ENCODE data around the gene EPOP.
"Not testable (repeated sequence)": the region's sequence is repeated elsewhere in the genome, so short reads cannot be mapped to it uniquely, and the experiment has no call there.

EPOP gene

DNA sequence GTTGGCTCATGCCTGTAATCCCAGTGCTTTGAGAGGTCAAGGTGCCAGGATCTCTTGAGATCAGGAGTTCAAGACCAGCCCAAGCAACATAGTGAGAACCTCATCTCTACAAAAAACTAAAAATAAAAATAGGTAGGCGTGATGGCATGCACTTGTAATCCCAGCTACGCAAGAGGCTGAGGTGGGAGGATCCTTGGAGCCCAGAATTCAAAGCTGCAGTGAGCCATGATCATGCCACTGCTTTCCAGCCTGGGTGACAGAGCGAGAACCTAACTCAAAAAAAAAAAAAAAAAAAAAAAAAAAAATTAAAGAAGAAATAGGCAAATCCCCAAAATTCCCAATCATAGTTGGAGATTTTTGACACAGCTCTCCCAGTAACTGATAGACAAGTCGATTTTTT, 36.8 kb downstream of the EPOP start:
- POLR2A ChIA-PET (ENCODE audit: low non-redundant PET), result no interaction called here
- CTCF ChIA-PET, result no interaction called here
- H3K27ac ChIP-seq, result no peak overlapping the region
- TF ChIP-seq, protein P1, sequence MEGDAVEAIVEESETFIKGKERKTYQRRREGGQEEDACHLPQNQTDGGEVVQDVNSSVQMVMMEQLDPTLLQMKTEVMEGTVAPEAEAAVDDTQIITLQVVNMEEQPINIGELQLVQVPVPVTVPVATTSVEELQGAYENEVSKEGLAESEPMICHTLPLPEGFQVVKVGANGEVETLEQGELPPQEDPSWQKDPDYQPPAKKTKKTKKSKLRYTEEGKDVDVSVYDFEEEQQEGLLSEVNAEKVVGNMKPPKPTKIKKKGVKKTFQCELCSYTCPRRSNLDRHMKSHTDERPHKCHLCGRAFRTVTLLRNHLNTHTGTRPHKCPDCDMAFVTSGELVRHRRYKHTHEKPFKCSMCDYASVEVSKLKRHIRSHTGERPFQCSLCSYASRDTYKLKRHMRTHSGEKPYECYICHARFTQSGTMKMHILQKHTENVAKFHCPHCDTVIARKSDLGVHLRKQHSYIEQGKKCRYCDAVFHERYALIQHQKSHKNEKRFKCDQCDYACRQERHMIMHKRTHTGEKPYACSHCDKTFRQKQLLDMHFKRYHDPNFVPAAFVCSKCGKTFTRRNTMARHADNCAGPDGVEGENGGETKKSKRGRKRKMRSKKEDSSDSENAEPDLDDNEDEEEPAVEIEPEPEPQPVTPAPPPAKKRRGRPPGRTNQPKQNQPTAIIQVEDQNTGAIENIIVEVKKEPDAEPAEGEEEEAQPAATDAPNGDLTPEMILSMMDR (conservative IDR thresholded peaks at IDR 0.05; ENCODE audit: low read depth), result no peak
- DNase-seq (ENCODE audit: low spot score), result no peak

DNA sequence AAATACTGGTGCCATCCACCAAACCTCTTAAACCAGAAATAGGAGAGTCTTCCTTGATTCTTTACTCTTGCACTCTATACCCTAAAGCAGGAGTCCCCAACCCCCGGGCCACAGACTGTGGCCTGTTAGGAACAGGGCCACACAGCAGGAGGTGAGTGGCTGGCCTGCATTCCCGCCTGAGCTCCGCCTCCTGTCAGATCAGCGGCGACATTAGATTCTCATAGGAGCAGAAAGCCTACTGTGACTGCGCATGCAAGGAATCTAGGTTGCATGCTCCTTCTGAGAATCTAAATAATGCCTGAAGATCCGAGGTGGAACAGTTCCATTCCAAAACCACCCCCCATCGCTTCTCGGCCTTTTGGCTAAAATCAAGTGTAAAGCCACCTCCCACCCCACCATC, 38.7 kb downstream of the EPOP start:
- POLR2A ChIA-PET (ENCODE audit: low non-redundant PET), result no interaction called here
- DNase-seq (ENCODE audit: low spot score), result no peak
- CTCF ChIA-PET, result no interaction called here
- no peak overlapping the region for H3K27ac ChIP-seq
- TF ChIP-seq, protein P1 (conservative IDR thresholded peaks at IDR 0.05; ENCODE audit: low read depth), result no peak

DNA sequence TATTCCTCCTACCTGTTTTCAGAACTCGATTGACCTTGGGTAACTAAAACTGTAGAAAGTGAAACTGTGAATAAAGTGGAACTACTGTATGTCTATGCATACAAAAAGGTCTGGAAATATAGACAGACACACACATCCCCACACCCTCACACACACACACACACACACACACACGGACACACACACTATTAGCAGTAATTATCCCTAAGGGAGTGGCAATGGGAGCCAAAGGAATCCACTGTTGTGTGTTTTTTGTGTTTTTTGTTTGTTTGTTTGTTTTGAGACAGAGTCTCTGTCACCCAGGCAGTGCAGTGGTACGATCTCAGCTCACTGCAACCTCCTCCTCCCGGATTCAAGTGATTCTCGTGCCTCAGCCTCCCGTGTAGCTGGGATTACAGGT, 42.4 kb downstream of the EPOP start:
- TF ChIP-seq, protein P1 (conservative IDR thresholded peaks at IDR 0.05; ENCODE audit: low read depth), result no peak
- ChIA-PET POLR2A (ENCODE audit: low non-redundant PET) (no interaction called here), CTCF (no interaction called here)
- no peak for DNase-seq (ENCODE audit: low spot score)
- H3K27ac ChIP-seq, result no peak overlapping the region

DNA sequence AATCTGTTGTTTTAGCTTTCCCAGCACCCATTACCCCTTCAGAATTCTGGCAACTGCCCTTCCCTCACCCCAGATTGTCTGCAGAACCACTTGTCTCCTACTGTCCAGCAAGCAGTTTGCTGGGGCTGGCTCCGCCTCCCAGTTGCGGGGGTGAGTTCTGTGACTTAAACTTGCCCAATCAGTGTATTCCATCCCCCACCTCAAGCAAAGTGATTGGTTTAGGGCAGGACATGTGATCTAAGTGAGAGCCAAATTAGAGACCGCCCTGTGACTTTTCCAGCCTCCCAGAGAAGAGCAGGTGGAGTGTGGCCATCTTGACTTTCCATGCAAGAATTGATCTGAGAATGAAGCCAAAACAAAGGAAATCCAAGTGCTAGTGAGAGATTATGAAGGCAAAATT, 46.3 kb downstream of the EPOP start:
- ChIA-PET CTCF (interaction anchor here (0.9 to 1.0 kb wide), 2 partner anchors 12 to 22 kb away, joined by 3 to 4 read pairs; no protein-coding TSS in a partner anchor), POLR2A (ENCODE audit: low non-redundant PET) (no interaction called here)
- TF ChIP-seq, protein P1 (conservative IDR thresholded peaks at IDR 0.05; ENCODE audit: low read depth), result no peak
- no peak overlapping the region for H3K27ac ChIP-seq
- peak; percentile 20 for DNase-seq (ENCODE audit: low spot score)

DNA sequence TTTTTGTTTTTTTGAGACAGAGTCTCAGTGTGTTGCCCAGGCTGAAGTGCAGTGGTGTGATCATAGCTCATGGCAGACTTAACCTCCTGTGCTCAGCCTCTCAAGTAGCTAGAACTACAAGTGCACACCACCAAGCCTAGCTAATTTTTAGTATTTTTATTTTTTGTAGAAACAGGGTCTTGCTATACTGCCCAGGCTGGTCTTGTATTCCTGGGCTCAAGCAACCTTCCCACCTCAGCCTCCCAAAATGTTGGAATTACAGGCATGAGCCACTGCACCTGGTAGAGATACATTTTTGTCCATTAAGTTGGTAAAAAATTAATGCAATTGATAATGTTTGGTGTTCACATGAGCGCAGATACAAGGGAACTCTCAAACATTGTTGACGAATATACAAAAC, 46.8 kb downstream of the EPOP start:
- TF ChIP-seq, protein P1 (conservative IDR thresholded peaks at IDR 0.05; ENCODE audit: low read depth), result no peak
- ChIA-PET POLR2A (ENCODE audit: low non-redundant PET) (no interaction called here), CTCF (interaction anchor here (0.9 to 1.0 kb wide), 2 partner anchors 11 to 21 kb away, joined by 3 to 4 read pairs; no protein-coding TSS in a partner anchor)
- H3K27ac ChIP-seq, result no peak overlapping the region
- DNase-seq (ENCODE audit: low spot score), result no peak

DNA sequence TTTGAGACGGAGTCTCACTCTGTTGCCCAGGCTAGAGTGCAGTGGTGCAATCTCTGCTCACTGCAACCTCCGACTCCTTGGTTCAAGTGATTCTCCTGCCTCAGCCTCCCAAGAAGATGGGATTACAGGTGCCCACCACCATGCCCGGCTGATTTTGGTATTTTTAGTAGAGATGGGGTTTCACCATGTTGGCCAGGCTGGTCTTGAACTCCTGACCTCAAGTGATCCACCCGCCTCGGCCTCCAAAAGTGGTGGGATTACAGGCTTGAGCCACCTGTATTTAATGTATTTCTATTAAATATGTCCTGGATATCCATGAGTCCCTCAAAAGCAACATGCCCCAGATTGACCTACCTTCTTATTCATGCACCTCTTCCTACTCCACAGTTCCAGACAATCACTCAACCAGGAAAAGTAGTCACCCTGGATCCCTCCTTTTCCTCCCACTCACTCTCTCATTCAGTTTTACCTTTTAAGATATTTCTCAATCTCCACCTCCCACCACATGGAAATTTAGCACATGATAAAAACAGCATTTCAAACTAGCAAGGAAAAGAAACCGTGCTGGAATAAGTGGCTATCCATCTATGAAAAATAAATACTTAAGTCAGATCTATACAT, 48.0 kb downstream of the EPOP start:
- H3K27ac ChIP-seq; CTCF ChIA-PET; DNase-seq (ENCODE audit: low spot score); POLR2A ChIA-PET (ENCODE audit: low non-redundant PET): not testable (repeated sequence)

DNA sequence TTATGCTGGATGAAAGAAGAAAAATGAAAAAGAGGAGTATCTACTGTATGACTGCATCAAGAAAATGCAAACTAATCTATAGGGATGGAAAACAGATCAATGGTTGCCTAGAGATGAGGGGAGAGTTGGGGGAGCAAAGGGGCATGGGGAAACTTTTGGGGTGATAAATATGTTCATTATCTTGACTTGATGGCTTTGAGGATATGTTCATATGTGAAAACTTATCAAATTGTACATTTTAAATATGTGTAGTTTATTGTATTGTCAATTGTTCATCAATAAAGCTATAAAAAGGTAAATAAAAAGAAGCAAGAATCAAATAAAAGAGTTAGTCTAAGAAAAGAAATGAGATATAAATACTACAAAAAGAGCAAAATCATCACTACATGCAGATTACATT, 49.3 kb downstream of the EPOP start:
- ChIA-PET POLR2A (ENCODE audit: low non-redundant PET) (no interaction called here), CTCF (no interaction called here)
- TF ChIP-seq, protein P1 (conservative IDR thresholded peaks at IDR 0.05; ENCODE audit: low read depth), result no peak
- H3K27ac ChIP-seq, result no peak overlapping the region
- DNase-seq (ENCODE audit: low spot score), result no peak

DNA sequence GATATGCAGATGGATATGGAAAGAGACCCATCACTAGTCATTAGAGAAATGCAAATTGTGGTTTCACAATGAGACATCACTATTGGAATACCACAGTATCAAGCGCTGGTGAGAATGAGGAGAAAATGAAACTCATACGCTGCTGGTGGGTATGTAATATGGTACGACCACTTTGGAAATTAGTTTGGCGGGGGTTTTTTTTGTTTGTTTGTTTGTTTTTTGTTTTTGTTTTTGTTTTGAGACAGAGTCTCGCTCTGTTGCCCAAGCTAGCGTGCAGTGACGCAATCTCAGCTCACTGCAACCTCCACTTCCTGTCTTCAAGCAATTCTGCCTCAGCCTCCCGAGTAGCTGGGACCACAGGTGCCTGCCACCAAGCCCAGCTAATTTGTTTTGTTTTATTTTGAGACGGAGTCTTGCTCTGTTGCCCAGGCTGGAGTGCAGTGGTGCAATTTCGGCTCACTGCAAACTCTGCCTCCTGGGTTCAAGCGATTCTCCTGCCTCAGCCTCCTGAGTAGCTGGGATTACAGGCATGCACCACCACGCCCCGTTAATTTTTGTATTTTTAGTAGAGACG, 49.9 kb downstream of the EPOP start:
- H3K27ac ChIP-seq; DNase-seq (ENCODE audit: low spot score); CTCF ChIA-PET; POLR2A ChIA-PET (ENCODE audit: low non-redundant PET): not testable (repeated sequence)

Measured in RWPE1 (cell line).